Vein endothelial cell (primary cell): ENCODE results near the gene ARMCX6. TPM values are rescaled to one million over a fixed set of nuclear protein-coding genes. Genes with fewer than 3 reads are reported as not detected.

Experiments
- small RNA-seq: library from RNA; depleted of rRNA; stranded (forward); fragments of <200 nt; gene quantifications from one replicate; pipeline ENCODE3, GENCODE V24; 2012
- total RNA-seq: library from RNA; depleted of rRNA; stranded (reverse); fragments of >200 nt; gene quantifications from 2 replicates; pipeline ENCODE4 v1.2.3, GENCODE V29; 2012

Gene ARMCX6
- total RNA-seq, result 38.5 and 40.3 TPM in 2 replicates

DNA sequence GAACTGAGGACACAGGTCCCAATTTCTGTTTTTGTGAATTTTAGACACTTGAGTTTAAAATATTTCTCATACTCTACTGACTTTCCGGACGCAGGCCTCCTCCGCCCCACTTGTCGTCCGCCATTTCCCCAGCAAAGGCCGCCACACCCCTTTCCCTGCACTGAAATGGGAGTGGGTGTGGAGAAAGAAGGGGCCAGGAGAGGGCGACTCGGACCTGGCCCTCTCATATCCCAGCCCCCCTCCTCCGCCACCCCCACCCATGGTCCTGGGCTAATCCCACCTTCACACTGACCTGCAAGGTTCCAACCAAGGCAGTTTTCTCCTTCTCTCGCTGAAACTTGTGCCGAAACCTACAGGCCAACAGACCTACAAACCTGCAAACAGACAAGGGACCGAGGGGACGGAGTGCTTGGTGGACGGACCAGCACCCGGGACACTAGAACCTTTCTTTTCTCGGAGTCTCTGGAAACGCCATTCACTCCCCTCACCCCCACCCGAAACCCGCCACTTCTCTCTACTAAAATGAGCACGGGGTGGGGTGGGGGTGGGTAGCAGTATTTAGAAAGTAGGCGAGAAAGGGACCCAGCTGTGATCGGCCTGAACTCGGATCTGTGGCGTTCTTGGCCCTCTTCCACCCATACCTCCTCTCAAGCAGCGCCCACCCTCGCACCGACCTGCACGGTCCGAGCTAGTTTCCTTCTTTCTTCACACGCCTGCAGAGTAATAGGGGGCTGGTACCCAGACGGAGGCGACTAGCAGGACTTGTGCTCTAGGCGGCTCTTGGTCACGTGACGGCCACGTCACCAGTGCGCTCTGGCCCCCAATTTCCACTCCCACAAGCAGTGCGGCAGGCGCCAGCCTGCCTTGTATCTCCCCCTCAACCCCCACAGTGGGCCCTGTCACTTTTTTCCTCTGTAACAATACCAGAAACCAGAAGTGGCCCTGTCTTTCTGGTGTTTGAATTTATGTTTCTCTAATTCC, at the start of gene ARMCX6:
Gene ARMCX6 (minus strand): TSS at position 790 of the 981 bp plus-strand sequence. CDS start 1,380 bp downstream, outside the sequence.

DNA sequence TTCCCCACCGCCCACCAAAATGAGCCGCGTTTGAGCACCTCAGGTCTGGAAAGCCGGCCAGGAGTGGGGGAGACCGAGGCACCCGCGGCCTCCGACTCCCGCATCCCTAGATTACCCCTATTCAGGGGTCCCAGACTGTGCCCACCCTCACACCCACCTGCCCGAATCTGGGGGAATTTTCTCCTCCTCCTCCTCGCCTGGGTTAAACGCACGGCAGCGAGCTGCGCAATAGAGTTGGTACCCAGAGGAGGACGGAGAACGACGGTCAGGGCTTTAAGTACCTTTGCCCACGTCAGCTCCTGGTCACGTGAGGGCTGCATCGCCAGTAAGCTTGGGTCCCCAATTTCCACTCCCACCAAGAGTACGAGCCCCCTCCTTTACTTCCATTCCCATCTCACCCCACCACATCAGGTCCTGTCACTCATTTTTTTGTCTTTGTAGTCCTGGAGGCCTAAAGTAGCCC, 41.8 kb upstream of the ARMCX6 start, which contains the start of gene ARMCX2:
Gene ARMCX2 (minus strand): TSS at position 250 of the 463 bp plus-strand sequence. CDS start 2,262 bp downstream, outside the sequence.

Small RNA genes within 50 kb of the gene (small RNA-seq; reads per million reads assigned to genes)
- 0.58 reads per million, percentile 37 among the genes with 10 or more reads in this experiment for gene RNU6-30P

Other genes starting within 250 kb of the ARMCX6 start
- not detected in 2 replicates for gene BTK, start 231.8 kb downstream of the ARMCX6 start, total RNA-seq
- gene RPL36A, start 227.0 kb downstream of the ARMCX6 start, total RNA-seq, result 106 and 874 TPM in 2 replicates
- 24.8 and 30.4 TPM in 2 replicates for gene GLA, start 210.1 kb downstream of the ARMCX6 start, total RNA-seq
- gene HNRNPH2, start 209.8 kb downstream of the ARMCX6 start, total RNA-seq, result 53.9 and 68.6 TPM in 2 replicates
- gene ARMCX4, start 132.5 kb downstream of the ARMCX6 start, total RNA-seq, result 5.2 and 5.7 TPM in 2 replicates
- gene ARMCX1, start 67.5 kb downstream of the ARMCX6 start, total RNA-seq, result 23.8 and 26.2 TPM in 2 replicates
- 44.4 and 47.6 TPM in 2 replicates for gene ARMCX3, start 5.2 kb upstream of the ARMCX6 start, total RNA-seq
- 26.1 and 39.5 TPM in 2 replicates for gene ARMCX2, start 41.9 kb upstream of the ARMCX6 start, total RNA-seq